ENCODE data around the gene FIG4.
"Not testable (repeated sequence)": the region's sequence is repeated elsewhere in the genome, so short reads cannot be mapped to it uniquely, and the experiment has no call there.

DNA sequence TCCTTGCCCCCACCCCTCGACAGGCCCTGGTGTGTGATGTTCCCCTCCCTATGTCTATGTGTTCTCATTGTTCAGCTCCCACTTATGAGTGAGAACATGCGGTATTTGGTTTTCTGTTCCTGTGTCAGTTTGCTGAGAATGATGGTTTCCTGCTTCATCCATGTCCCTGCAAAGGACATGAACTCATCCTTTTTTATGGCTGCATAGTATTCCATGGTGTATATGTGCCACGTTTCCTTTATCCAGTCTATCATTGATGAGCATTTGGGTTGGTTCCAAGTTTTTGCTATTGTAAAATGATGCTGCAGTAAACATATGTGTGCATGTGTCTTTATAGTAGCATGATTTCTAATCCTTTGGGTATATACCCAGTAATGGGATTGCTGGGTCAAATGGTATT is 34.2 kb downstream of the FIG4 start:
- not testable (repeated sequence) for TF ChIP-seq POLR2A (IDR thresholded peaks at IDR 0.05; ENCODE audit: borderline replicate concordance, extremely low read depth, insufficient read depth, insufficient read length); CEBPB (IDR thresholded peaks at IDR 0.05; ENCODE audit: low read depth); YY1 (IDR thresholded peaks at IDR 0.05; ENCODE audit: extremely low read depth, insufficient replicate concordance, low read depth, low read length); POLR2AphosphoS5 (IDR thresholded peaks at IDR 0.05; ENCODE audit: low read depth, low read length)
- TF ChIP-seq, protein P1, sequence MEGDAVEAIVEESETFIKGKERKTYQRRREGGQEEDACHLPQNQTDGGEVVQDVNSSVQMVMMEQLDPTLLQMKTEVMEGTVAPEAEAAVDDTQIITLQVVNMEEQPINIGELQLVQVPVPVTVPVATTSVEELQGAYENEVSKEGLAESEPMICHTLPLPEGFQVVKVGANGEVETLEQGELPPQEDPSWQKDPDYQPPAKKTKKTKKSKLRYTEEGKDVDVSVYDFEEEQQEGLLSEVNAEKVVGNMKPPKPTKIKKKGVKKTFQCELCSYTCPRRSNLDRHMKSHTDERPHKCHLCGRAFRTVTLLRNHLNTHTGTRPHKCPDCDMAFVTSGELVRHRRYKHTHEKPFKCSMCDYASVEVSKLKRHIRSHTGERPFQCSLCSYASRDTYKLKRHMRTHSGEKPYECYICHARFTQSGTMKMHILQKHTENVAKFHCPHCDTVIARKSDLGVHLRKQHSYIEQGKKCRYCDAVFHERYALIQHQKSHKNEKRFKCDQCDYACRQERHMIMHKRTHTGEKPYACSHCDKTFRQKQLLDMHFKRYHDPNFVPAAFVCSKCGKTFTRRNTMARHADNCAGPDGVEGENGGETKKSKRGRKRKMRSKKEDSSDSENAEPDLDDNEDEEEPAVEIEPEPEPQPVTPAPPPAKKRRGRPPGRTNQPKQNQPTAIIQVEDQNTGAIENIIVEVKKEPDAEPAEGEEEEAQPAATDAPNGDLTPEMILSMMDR (IDR thresholded peaks at IDR 0.05 in 2 of 3, conservative IDR thresholded peaks at IDR 0.05 in 1 of 3; ENCODE audit: borderline replicate concordance in 1 of 3, insufficient read depth in 1 of 3, low read depth in 2 of 3, low read length in 2 of 3) = not testable (repeated sequence)
- TF ChIP-seq, protein P2, sequence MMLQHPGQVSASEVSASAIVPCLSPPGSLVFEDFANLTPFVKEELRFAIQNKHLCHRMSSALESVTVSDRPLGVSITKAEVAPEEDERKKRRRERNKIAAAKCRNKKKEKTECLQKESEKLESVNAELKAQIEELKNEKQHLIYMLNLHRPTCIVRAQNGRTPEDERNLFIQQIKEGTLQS (IDR thresholded peaks at IDR 0.05) = not testable (repeated sequence)
- TF ChIP-seq, protein P3, sequence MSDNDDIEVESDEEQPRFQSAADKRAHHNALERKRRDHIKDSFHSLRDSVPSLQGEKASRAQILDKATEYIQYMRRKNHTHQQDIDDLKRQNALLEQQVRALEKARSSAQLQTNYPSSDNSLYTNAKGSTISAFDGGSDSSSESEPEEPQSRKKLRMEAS (IDR thresholded peaks at IDR 0.05) = not testable (repeated sequence)
- TF ChIP-seq, protein P4, sequence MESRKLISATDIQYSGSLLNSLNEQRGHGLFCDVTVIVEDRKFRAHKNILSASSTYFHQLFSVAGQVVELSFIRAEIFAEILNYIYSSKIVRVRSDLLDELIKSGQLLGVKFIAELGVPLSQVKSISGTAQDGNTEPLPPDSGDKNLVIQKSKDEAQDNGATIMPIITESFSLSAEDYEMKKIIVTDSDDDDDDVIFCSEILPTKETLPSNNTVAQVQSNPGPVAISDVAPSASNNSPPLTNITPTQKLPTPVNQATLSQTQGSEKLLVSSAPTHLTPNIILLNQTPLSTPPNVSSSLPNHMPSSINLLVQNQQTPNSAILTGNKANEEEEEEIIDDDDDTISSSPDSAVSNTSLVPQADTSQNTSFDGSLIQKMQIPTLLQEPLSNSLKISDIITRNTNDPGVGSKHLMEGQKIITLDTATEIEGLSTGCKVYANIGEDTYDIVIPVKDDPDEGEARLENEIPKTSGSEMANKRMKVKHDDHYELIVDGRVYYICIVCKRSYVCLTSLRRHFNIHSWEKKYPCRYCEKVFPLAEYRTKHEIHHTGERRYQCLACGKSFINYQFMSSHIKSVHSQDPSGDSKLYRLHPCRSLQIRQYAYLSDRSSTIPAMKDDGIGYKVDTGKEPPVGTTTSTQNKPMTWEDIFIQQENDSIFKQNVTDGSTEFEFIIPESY (IDR thresholded peaks at IDR 0.05; ENCODE audit: extremely low read depth, insufficient replicate concordance, low read length) = not testable (repeated sequence)

Measured in HCT116 (cell line).